Measurements from ENCODE around the gene KCTD21. TPM values are rescaled to one million over a fixed set of nuclear protein-coding genes. Genes with fewer than 3 reads are reported as not detected.

The KCTD21 gene
- total and polyA plus RNA-seq, 10 of the 15 experiments (the other 5 are each of a cell fraction or from before 2014, with no cell fraction given), result 0.63 to 5.4 (median 3.6) TPM

- no peak for TF ChIP-seq E2F8 (IDR thresholded peaks at IDR 0.05; ENCODE audit: low read depth, partially characterized antibody)
- TF ChIP-seq USF1 (IDR thresholded peaks at IDR 0.05; ENCODE audit: borderline replicate concordance, extremely low read length, insufficient read depth, low read depth, low read length), result no peak
- TF ChIP-seq CHD4 (IDR thresholded peaks at IDR 0.05), result no peak
- TF ChIP-seq IKZF1 (conservative IDR thresholded peaks at IDR 0.05), result no peak
These were observed 5.4 kb upstream of the KCTD21 start (continued) for GRCh38 chr11:78193806-78194205.

- WGBS (ENCODE audit: insufficient coverage, insufficient replicate concordance, low lambda C conversion rate, missing lambda C conversion rate), result 71% methylated on average over 4 of the region's 4 CpGs
- ChIA-PET POLR2A (no interaction called here), SMC1A (ENCODE audit: uncharacterized antibody, unreplicated experiment) (interaction anchor here (1.7 kb wide), 2 partner anchors 10 to 14 kb away, joined by 4 to 6 read pairs; no protein-coding TSS in a partner anchor), CTCF (no interaction called here), RAD21 (ENCODE audit: unreplicated experiment) (interaction anchor here (0.6 kb wide), 1 partner anchor 20 kb away, joined by 3 read pairs; no protein-coding TSS in a partner anchor)
- intact Hi-C loops (cut with micrococcal nuclease; ENCODE audit: unreplicated experiment), result no loop called here
- FAIRE-seq (no peak), DNase-seq (ENCODE audit: low read depth, low spot score) (no peak), ATAC-seq (no peak)
- in situ Hi-C loops (cut with MboI), result no loop called here
- no peaks in the 10 kb centered on the region for H3K36me3 ChIP-seq (ENCODE audit: control insufficient read depth in 2 of 2, insufficient read depth in 2 of 2, low read length in 1 of 2)
- BruUV-seq (replicated peaks), result no TSS peak
- H3K9me3 ChIP-seq (replicated peaks; ENCODE audit: control insufficient read depth, insufficient read depth, low read length), result no peaks in the 10 kb centered on the region; the same call in 2 of the 3 replicates
- no peak for TF ChIP-seq BHLHE40 (IDR thresholded peaks at IDR 0.05; ENCODE audit: borderline replicate concordance in 1 of 2, low read depth in 2 of 2, low read length in 1 of 2)
- TF ChIP-seq MEF2A (IDR thresholded peaks at IDR 0.05; ENCODE audit: insufficient read depth, low read depth, low read length), result no peak
- TF ChIP-seq STAT3 (IDR thresholded peaks at IDR 0.05; ENCODE audit: low read depth, low read length), result no peak
- TF ChIP-seq JUNB (IDR thresholded peaks at IDR 0.05), result no peak
- TF ChIP-seq SMAD5 (IDR thresholded peaks at IDR 0.05; ENCODE audit: low read depth), result no peak
- TF ChIP-seq MLLT1 (IDR thresholded peaks at IDR 0.05), result no peak
- TF ChIP-seq SP1 (IDR thresholded peaks at IDR 0.05; ENCODE audit: low read depth, low read length), result no peak
- TF ChIP-seq CEBPB (IDR thresholded peaks at IDR 0.05; ENCODE audit: borderline replicate concordance in 1 of 2, low read depth in 2 of 2, low read length in 2 of 2), result no peak
- no peak for TF ChIP-seq NKRF (conservative IDR thresholded peaks at IDR 0.05)
- TF ChIP-seq SREBF1 (IDR thresholded peaks at IDR 0.05; ENCODE audit: low read length), result no peak
- no peak for TF ChIP-seq RUNX3 (IDR thresholded peaks at IDR 0.05; ENCODE audit: low read length)
- no peaks in the 10 kb centered on the region for H4K20me1 ChIP-seq (ENCODE audit: control insufficient read depth, insufficient read depth)
- H3K4me1 ChIP-seq (ENCODE audit: control insufficient read depth, insufficient read depth, low read length), result peaks cover 12% of the 10 kb centered on the region
- H3K4me2 ChIP-seq (ENCODE audit: control insufficient read depth, insufficient read depth), result no peak overlapping the region
- no peak overlapping the region for H2AFZ ChIP-seq (ENCODE audit: control insufficient read depth, low read depth, low read length)
- H3K27ac ChIP-seq (ENCODE audit: control insufficient read depth, insufficient read depth), result no peak overlapping the region
- no peak overlapping the region for H3K4me3 ChIP-seq
- H3K79me2 ChIP-seq (ENCODE audit: control insufficient read depth, insufficient read depth, low read length), result no peaks in the 10 kb centered on the region
- no peak overlapping the region for H3K9ac ChIP-seq (ENCODE audit: control insufficient read depth, insufficient read depth, low read length)
- H3K27me3 ChIP-seq (replicated peaks in 1 of 2; ENCODE audit: control insufficient read depth in 2 of 2, insufficient read depth in 2 of 2, low read length in 1 of 2), result no peaks in the 10 kb centered on the region
These were observed 4.5 kb upstream of the KCTD21 start for GRCh38 chr11:78192911-78193351.

Data from GM12878 (cell line).